CD8-positive, alpha-beta memory T cell (primary cell): ENCODE data around the gene KATNB1. TPM values are rescaled to one million over a fixed set of nuclear protein-coding genes. Genes with fewer than 3 reads are reported as not detected.
A peak's percentile ranks its signal among the peaks of the same experiment; 100 is the strongest.

Experiments
- CTCF ChIA-PET: fragments of 350-600 bp; sonication (Branson Sonifier 250); formaldehyde crosslinking; loops from one replicate; lab custom pipeline; 2021; ENCODE audit warnings: antibody characterized with exemption; lab: Charles Lee
- POLR2A ChIA-PET: fragments of 350-600 bp; sonication (Branson Sonifier 250); formaldehyde crosslinking; loops from one replicate; lab custom pipeline; 2021; ENCODE audit warnings: antibody characterized with exemption; lab: Charles Lee
- DNase-seq, 5 donors: peaks; one replicate each; pipeline versions ENCODE4 v3.0.0 to v3.0.0-alpha.2; 2020 to 2022; ENCODE audit warnings: mixed read lengths in 1 of 5
- H3K27ac ChIP-seq: one replicate; pipeline ENCODE4 v1.7.0; 2013; ENCODE audit warnings: low read depth, mild to moderate bottlenecking, low read length, moderate library complexity
- H3K27me3 ChIP-seq: 2 replicates; pipeline ENCODE4 v1.7.0; 2013; ENCODE audit warnings: low read length, mild to moderate bottlenecking; ENCODE audit not compliant: insufficient read depth, poor library complexity, severe bottlenecking
- H3K36me3 ChIP-seq: 2 replicates; pipeline ENCODE4 v1.7.0; 2013; ENCODE audit warnings: mild to moderate bottlenecking, low read length, moderate library complexity; ENCODE audit not compliant: insufficient read depth
- H3K4me1 ChIP-seq: 2 replicates; pipeline ENCODE4 v1.7.0; 2013; ENCODE audit warnings: mild to moderate bottlenecking, low read length, moderate library complexity; ENCODE audit not compliant: insufficient read depth
- H3K4me3 ChIP-seq: 2 replicates; pipeline ENCODE4 v1.7.0; 2013; ENCODE audit warnings: mild to moderate bottlenecking, low read length
- H3K9me3 ChIP-seq: 2 replicates; pipeline ENCODE4 v1.7.0; 2013; ENCODE audit warnings: mild to moderate bottlenecking, low read length
- H3K27ac Mint-ChIP-seq, 8 donors: one replicate each; pipeline ENCODE4 v1.8.0; 2020 to 2021; ENCODE audit warnings: mixed read lengths in 8 of 8, mild to moderate bottlenecking in 6 of 8, inconsistent platforms in 3 of 8, moderate library complexity in 3 of 8
- H3K27me3 Mint-ChIP-seq, 2 donors: one replicate each; pipeline ENCODE4 v1.8.0; 2020 to 2021; ENCODE audit warnings: mixed read lengths in 2 of 2, mild to moderate bottlenecking in 1 of 2, moderate library complexity in 1 of 2
- H3K36me3 Mint-ChIP-seq, 3 donors: one replicate each; pipeline ENCODE4 v1.8.0; 2020 to 2021; ENCODE audit warnings: mixed read lengths in 3 of 3, inconsistent platforms in 1 of 3, mild to moderate bottlenecking in 1 of 3
- H3K4me1 Mint-ChIP-seq, 3 donors: one replicate each; pipeline ENCODE4 v1.8.0; 2020 to 2021; ENCODE audit warnings: mixed read lengths in 3 of 3, inconsistent platforms in 1 of 3, mild to moderate bottlenecking in 1 of 3
- H3K4me3 Mint-ChIP-seq, 7 donors: one replicate each; pipeline ENCODE4 v1.8.0; 2020 to 2021; ENCODE audit warnings: mixed read lengths in 7 of 7, mild to moderate bottlenecking in 6 of 7, moderate library complexity in 4 of 7, inconsistent platforms in 2 of 7
- H3K9me3 Mint-ChIP-seq, 5 donors: one replicate each; pipeline ENCODE4 v1.8.0; 2020 to 2022; ENCODE audit warnings: mixed read lengths in 5 of 5, mild to moderate bottlenecking in 3 of 5, moderate library complexity in 2 of 5, inconsistent platforms in 1 of 5
- polyA plus RNA-seq: library from polyadenylated mRNA; unstranded; fragments of 300-500 nt; fragmentation: Illumina TruSeq; gene quantifications from one replicate; pipeline ENCODE4 v1.2.3, GENCODE V29; 2021
- total RNA-seq, 2 experiments: library from RNA; stranded (reverse); gene quantifications; one replicate each; pipeline ENCODE4 v1.2.3, GENCODE V29; 2021

The KATNB1 gene
- total and polyA plus RNA-seq, 3 experiments from 2014 or later = 29.7 to 53.0 (median 50.2) TPM

DNA sequence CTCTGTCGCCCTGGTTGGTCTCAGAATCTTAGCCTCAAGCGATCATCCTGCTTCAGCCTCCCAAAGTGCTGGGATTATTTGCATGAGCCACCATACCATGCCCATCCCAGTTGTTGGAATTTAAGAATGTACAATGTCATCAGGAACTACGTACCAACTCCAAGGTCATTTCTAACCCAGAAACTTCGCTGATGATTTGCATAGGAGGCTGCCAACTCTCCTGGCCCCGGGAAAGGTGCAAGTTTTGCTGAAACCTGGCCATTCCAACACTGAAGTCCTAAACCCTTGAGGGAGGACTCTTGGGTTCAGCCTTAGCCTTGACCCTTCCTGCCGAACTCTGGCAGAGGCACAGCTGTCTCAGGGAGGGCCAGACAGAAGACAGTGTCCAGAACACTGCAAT lies 69.6 kb downstream of the KATNB1 start:
- ChIA-PET POLR2A (no interaction called here), CTCF (no interaction called here)
- Mint-ChIP-seq H3K4me3 (no peak overlapping the region), H3K27me3 (peaks cover 14 to 15% of the 10 kb centered on the region in 2 donors), H3K27ac (peak overlapping the region in 1 of 8 donors; percentile 35), H3K36me3 (peaks cover 0 to 2% (median 1%) of the 10 kb centered on the region in 3 donors), H3K9me3 (peaks cover 0 to 2% (median 0%) of the 10 kb centered on the region in 5 donors), H3K4me1 (peaks cover 35 to 50% (median 44%) of the 10 kb centered on the region in 3 donors)
- no peak overlapping the region for H3K4me3 ChIP-seq
- H3K4me1 ChIP-seq = peaks cover 35% of the 10 kb centered on the region
- H3K36me3 ChIP-seq = no peaks in the 10 kb centered on the region
- no peak overlapping the region for H3K27ac ChIP-seq
- H3K27me3 ChIP-seq = no peaks in the 10 kb centered on the region
- DNase-seq = peak in 1 of 5 donors; percentile 27
- H3K9me3 ChIP-seq = no peaks in the 10 kb centered on the region

Other genes starting within 250 kb of the KATNB1 start
- 1 to 10 TPM; 6.8 to 7.0 TPM for gene DOK4, start 249.3 kb upstream of the KATNB1 start, total RNA-seq
- 3.3 TPM for gene DOK4, start 249.3 kb upstream of the KATNB1 start, polyA plus RNA-seq
- gene CCDC102A, start 199.2 kb upstream of the KATNB1 start, total RNA-seq = 10 to 100 TPM; 27.0 to 28.1 TPM
- gene CCDC102A, start 199.2 kb upstream of the KATNB1 start, polyA plus RNA-seq = 22.6 TPM
- 10 to 100 TPM; 46.1 to 48.5 TPM for gene ADGRG5, start 193.1 kb upstream of the KATNB1 start, total RNA-seq
- gene ADGRG5, start 193.1 kb upstream of the KATNB1 start, polyA plus RNA-seq = 23.5 TPM
- 10 to 100 TPM; 25.8 to 29.8 TPM for gene ADGRG1, start 107.1 kb upstream of the KATNB1 start, total RNA-seq
- 51.9 TPM for gene ADGRG1, start 107.1 kb upstream of the KATNB1 start, polyA plus RNA-seq
- gene ADGRG3, start 67.5 kb upstream of the KATNB1 start, total RNA-seq = not detected
- not detected for gene ADGRG3, start 67.5 kb upstream of the KATNB1 start, polyA plus RNA-seq
- gene DRC7, start 41.0 kb upstream of the KATNB1 start, total RNA-seq = not detected
- gene DRC7, start 41.0 kb upstream of the KATNB1 start, polyA plus RNA-seq = not detected
- 1 to 10 TPM; 2.9 to 3.2 TPM for gene KIFC3, start 66.7 kb downstream of the KATNB1 start, total RNA-seq
- gene KIFC3, start 66.7 kb downstream of the KATNB1 start, polyA plus RNA-seq = 0.82 TPM
- not detected for gene CNGB1, start 235.4 kb downstream of the KATNB1 start, total RNA-seq
- not detected for gene CNGB1, start 235.4 kb downstream of the KATNB1 start, polyA plus RNA-seq